H1 (cell line): ENCODE data around the gene AGAP1. TPM values are rescaled to one million over a fixed set of nuclear protein-coding genes. Genes with fewer than 3 reads are reported as not detected.

Experiments used
- CTCF ChIA-PET: fragments of 300-600 bp; sonication (Branson Sonifier 250); formaldehyde crosslinking; loops from one replicate; lab custom pipeline; 2021; ENCODE audit not compliant: partially characterized antibody; lab: Charles Lee
- POLR2A ChIA-PET: fragments of 300-600 bp; sonication (Branson Sonifier 250); formaldehyde crosslinking; loops from one replicate; lab custom pipeline; 2021; ENCODE audit warnings: inconsistent platforms; ENCODE audit not compliant: partially characterized antibody; lab: Charles Lee
- DNase-seq, 2 experiments: peaks; one replicate each; pipeline versions ENCODE4 v3.0.0 to v3.0.0-alpha.2; 2010 to 2022; ENCODE audit warnings: low spot score in 2 of 2, low read depth in 1 of 2, mixed read lengths in 1 of 2
- FAIRE-seq: peaks from 2 replicates; lab custom pipeline; 2011; peaks lifted over from hg19 to GRCh38; lab: Jason Lieb, UNC
- H2AFZ ChIP-seq: 2 replicates; pipeline ENCODE4 v1.8.1; 2012; ENCODE audit warnings: low read length, inconsistent platforms
- H2AK5ac ChIP-seq: 2 replicates; pipeline ENCODE4 v1.6.1; 2013; ENCODE audit warnings: low read depth, low read length
- H2BK120ac ChIP-seq: replicated peaks from 2 replicates; pipeline ENCODE3; 2013; ENCODE audit warnings: low read depth, low read length, inconsistent platforms
- H2BK12ac ChIP-seq: 2 replicates; pipeline ENCODE4 v1.6.1; 2013; ENCODE audit warnings: low read depth, low read length
- H2BK15ac ChIP-seq: 2 replicates; pipeline ENCODE4 v1.6.1; 2013; ENCODE audit warnings: low read length
- H2BK20ac ChIP-seq: 2 replicates; pipeline ENCODE4 v1.6.1; 2013; ENCODE audit warnings: low read length
- H2BK5ac ChIP-seq: 2 replicates; pipeline ENCODE4 v1.6.1; 2013; ENCODE audit warnings: low read depth, low read length
- H3K14ac ChIP-seq: 2 replicates; pipeline ENCODE4 v1.6.1; 2013; ENCODE audit warnings: inconsistent platforms; ENCODE audit not compliant: insufficient read length
- H3K18ac ChIP-seq: 2 replicates; pipeline ENCODE4 v1.6.1; 2013; ENCODE audit warnings: low read length; ENCODE audit errors: extremely low read depth
- H3K23ac ChIP-seq: 2 replicates; pipeline ENCODE4 v1.6.1; 2013; ENCODE audit warnings: inconsistent platforms; ENCODE audit not compliant: insufficient read length
- H3K23me2 ChIP-seq: 2 replicates; pipeline ENCODE4 v1.6.1; 2013; ENCODE audit warnings: low read depth, low read length
- H3K27ac ChIP-seq: 2 replicates; pipeline ENCODE4 v1.6.1; 2011; ENCODE audit warnings: low read depth, low read length, inconsistent platforms
- H3K27me3 ChIP-seq, 4 experiments: replicated peaks in 1 of 4; 1 replicate in 1 of 4; 2 replicates in 3 of 4; pipeline versions ENCODE4 v1.6.1 to v1.8.1; 2011 to 2013; ENCODE audit warnings: low read length in 3 of 4, mild to moderate bottlenecking in 3 of 4, inconsistent platforms in 2 of 4, mixed read lengths in 2 of 4, moderate library complexity in 1 of 4; ENCODE audit not compliant: control insufficient read depth in 3 of 4, insufficient read depth in 3 of 4; ENCODE audit errors: extremely low read depth in 1 of 4
- H3K36me3 ChIP-seq, 4 experiments: 2 replicates each; pipeline versions ENCODE4 v1.6.1 to v1.8.1; 2011 to 2013; ENCODE audit warnings: mild to moderate bottlenecking in 4 of 4, low read length in 3 of 4, moderate library complexity in 2 of 4, control low read depth in 1 of 4, inconsistent platforms in 1 of 4; ENCODE audit not compliant: insufficient read depth in 4 of 4, control insufficient read depth in 2 of 4
- H3K4ac ChIP-seq: replicated peaks from 2 replicates; pipeline ENCODE3; 2013; ENCODE audit warnings: low read length, low read depth, mixed read lengths, inconsistent platforms; ENCODE audit not compliant: insufficient read length
- H3K4me1 ChIP-seq, 4 experiments: replicated peaks in 1 of 4; 1 replicate in 1 of 4; 2 replicates in 3 of 4; pipeline versions ENCODE4 v1.6.1 to v1.8.1; 2011 to 2013; ENCODE audit warnings: low read length in 3 of 4, inconsistent platforms in 2 of 4, mixed read lengths in 1 of 4; ENCODE audit not compliant: insufficient read depth in 4 of 4, control insufficient read depth in 3 of 4
- H3K4me2 ChIP-seq, 2 experiments: 2 replicates each; pipeline versions ENCODE4 v1.6.1 to v1.8.1; 2011 to 2013; ENCODE audit warnings: low read depth in 2 of 2, low read length in 2 of 2, control low read depth in 1 of 2, inconsistent platforms in 1 of 2, mild to moderate bottlenecking in 1 of 2; ENCODE audit not compliant: insufficient read depth in 1 of 2
- H3K4me3 ChIP-seq, 4 experiments: fragments of 200-600, 300-600 bp in 1 of 4; sonication (generic), shearing (Covaris generic), sonication (Bioruptor Twin) in 1 of 4; 2 replicates each; pipeline versions ENCODE4 v1.5.1 to v1.8.1; 2011 to 2016; ENCODE audit warnings: low read length in 4 of 4, low read depth in 3 of 4, control low read depth in 2 of 4, inconsistent platforms in 2 of 4, mild to moderate bottlenecking in 2 of 4, mixed read lengths in 1 of 4, moderate library complexity in 1 of 4; ENCODE audit not compliant: insufficient read depth in 2 of 4; ENCODE audit errors: extremely low read depth in 1 of 4
- H3K56ac ChIP-seq: replicated peaks from 2 replicates; pipeline ENCODE3; 2013; ENCODE audit warnings: low read depth, mild to moderate bottlenecking, mixed read lengths, low read length, inconsistent platforms; ENCODE audit not compliant: insufficient read length
- H3K79me1 ChIP-seq: 2 replicates; pipeline ENCODE4 v1.6.1; 2013; ENCODE audit warnings: low read depth, low read length, control low read depth
- H3K79me2 ChIP-seq, 2 experiments: 2 replicates each; pipeline versions ENCODE4 v1.6.1 to v1.8.1; 2012 to 2013; ENCODE audit warnings: low read length in 2 of 2, mild to moderate bottlenecking in 2 of 2, inconsistent platforms in 1 of 2; ENCODE audit not compliant: insufficient read depth in 2 of 2, control insufficient read depth in 1 of 2
- H3K9ac ChIP-seq, 4 experiments: replicated peaks in 1 of 4; 1 replicate in 1 of 4; 2 replicates in 3 of 4; pipeline versions ENCODE4 v1.6.1 to v1.8.1; 2011 to 2013; ENCODE audit warnings: low read depth in 3 of 4, low read length in 3 of 4, control low read depth in 2 of 4, mild to moderate bottlenecking in 2 of 4, moderate library complexity in 2 of 4, inconsistent platforms in 1 of 4; ENCODE audit errors: extremely low read depth in 1 of 4
- H3K9me3 ChIP-seq, 2 experiments: 2 replicates each; pipeline versions ENCODE4 v1.6.1 to v1.8.1; 2012 to 2013; ENCODE audit warnings: mild to moderate bottlenecking in 2 of 2, moderate library complexity in 2 of 2, control low read depth in 1 of 2, inconsistent platforms in 1 of 2, low read depth in 1 of 2, low read length in 1 of 2, mixed read lengths in 1 of 2; ENCODE audit not compliant: insufficient read depth in 2 of 2
- H4K20me1 ChIP-seq, 2 experiments: replicated peaks in 1 of 2; 2 replicates each; pipeline versions ENCODE3 to v1.8.1; 2011 to 2013; ENCODE audit warnings: inconsistent platforms in 2 of 2, low read length in 2 of 2, mild to moderate bottlenecking in 1 of 2; ENCODE audit not compliant: insufficient read depth in 2 of 2, control insufficient read depth in 1 of 2
- H4K5ac ChIP-seq: 2 replicates; pipeline ENCODE4 v1.6.1; 2013; ENCODE audit warnings: low read length, low read depth, mixed read lengths, inconsistent platforms; ENCODE audit not compliant: insufficient read length
- H4K8ac ChIP-seq: 2 replicates; pipeline ENCODE4 v1.8.0; 2013; ENCODE audit warnings: mild to moderate bottlenecking, moderate library complexity, low read length, inconsistent platforms; ENCODE audit not compliant: insufficient read depth; ENCODE audit errors: extremely low read depth
- H4K91ac ChIP-seq: replicated peaks from 2 replicates; pipeline ENCODE3; 2013; ENCODE audit warnings: low read length, mixed read lengths, inconsistent platforms; ENCODE audit not compliant: insufficient read length
- MAFK ChIP-seq: IDR thresholded peaks from 2 replicates; pipeline ENCODE4 v1.6.1; 2012; ENCODE audit warnings: low read depth, mild to moderate bottlenecking, improper control_type of control experiment, low read length
- TAF7 ChIP-seq: optimal IDR thresholded peaks from 2 replicates; pipeline ENCODE3; 2011; ENCODE audit warnings: low read depth, mild to moderate bottlenecking, inconsistent platforms, low read length, moderate library complexity, borderline replicate concordance
- WGBS, 2 experiments: shearing (Covaris generic) in 1 of 2; methylation state at CpG; one replicate each; pipeline versions ENCODE4 v1.1.6 to v1.1.7; 2013 to 2015; ENCODE audit warnings: low lambda C conversion rate in 2 of 2, mixed read lengths in 2 of 2, inconsistent platforms in 1 of 2, low coverage in 1 of 2, missing lambda C conversion rate in 1 of 2; ENCODE audit not compliant: insufficient replicate concordance in 2 of 2, insufficient coverage in 1 of 2, insufficient read length in 1 of 2; ENCODE audit errors: extremely low coverage in 1 of 2, missing lambda C conversion rate in 1 of 2; 5-methylcytosine and 5-hydroxymethylcytosine counted together
- polyA plus RNA-seq, 7 experiments: library from polyadenylated mRNA; depleted of rRNA in 3 of 7; stranded (reverse) in 5 of 7; unstranded in 2 of 7; fragments of >200 nt in 5 of 7; fragments of 200-250 nt in 2 of 7; gene quantifications; 1 replicate in 5 of 7; 2 replicates in 1 of 7; 4 replicates in 1 of 7; pipeline versions ENCODE4 v1.2.1 to v1.2.3, GENCODE V29; 2011 to 2013; ENCODE audit warnings: missing spikeins in 2 of 7, mixed read lengths in 2 of 7
- total RNA-seq: library from RNA; stranded (reverse); fragmentation: NEBNext Ultra II Directional; extraction: Animal tissue kit (Norgen Biotek cat#: 25700); gene quantifications from 2 replicates; pipeline ENCODE4 v1.2.1, GENCODE V29; 2021

Gene AGAP1
- total and polyA plus RNA-seq, 2 of the 8 experiments (the other 6 are each of a cell fraction or from before 2014, with no cell fraction given): 18.1 to 39.4 TPM

DNA sequence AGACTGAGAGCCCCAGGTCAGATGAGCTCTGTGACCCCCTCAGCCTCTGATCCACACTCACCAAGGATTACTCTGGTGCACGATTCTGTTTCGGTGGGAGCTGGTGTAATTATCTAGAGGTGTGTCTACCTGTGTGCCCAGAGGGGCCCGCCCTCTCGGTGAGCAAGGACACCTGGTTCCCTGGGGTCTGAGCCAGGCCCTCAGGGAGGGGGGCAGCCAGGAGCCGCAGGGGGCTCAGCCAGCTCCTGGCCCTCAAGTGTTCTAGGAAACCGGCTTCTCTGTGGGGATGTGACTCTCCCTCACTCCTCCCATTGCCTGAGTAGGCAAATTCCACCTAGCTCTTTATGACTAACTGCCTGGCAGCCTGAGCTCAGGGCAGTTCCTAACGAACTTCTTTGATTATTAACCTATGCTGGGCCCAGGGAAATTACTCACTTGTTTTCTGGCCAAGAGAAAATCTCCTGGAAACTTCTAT lies 17.4 kb downstream of the AGAP1 start:
- Histone ChIP-seq H2BK5ac (no peak overlapping the region), H3K56ac (no peak overlapping the region), H3K18ac (no peak overlapping the region), H4K8ac (no peak overlapping the region; the same call in 1 of the 2 replicates), H3K79me1 (peaks cover 25% of the 10 kb centered on the region), H3K14ac (no peak overlapping the region), H3K36me3 (no peaks in the 10 kb centered on the region), H2AFZ (no peak overlapping the region), H3K4me1 (peaks cover 0 to 8% (median 3%) of the 10 kb centered on the region in 4 experiments; a peak in 3 of 7 replicates), H3K4me3 (no peak overlapping the region), H3K27ac (no peak overlapping the region), H4K20me1 (peaks cover 11 to 32% of the 10 kb centered on the region in 2 experiments), H3K9ac (no peak overlapping the region), H3K9me3 (peaks cover 0 to 4% of the 10 kb centered on the region in 2 experiments; a peak in 1 of 4 replicates), H3K4ac (no peak overlapping the region), H2BK20ac (no peak overlapping the region), H3K23me2 (peaks cover 5% of the 10 kb centered on the region; the same call in 1 of the 2 replicates), H4K5ac (no peak overlapping the region), H2BK120ac (no peak overlapping the region), H2BK12ac (no peak overlapping the region), H3K23ac (no peak overlapping the region), H3K27me3 (no peaks in the 10 kb centered on the region; a peak in 1 of 7 replicates), H3K79me2 (peaks cover 22 to 96% of the 10 kb centered on the region in 2 experiments), H3K4me2 (no peak overlapping the region), H2AK5ac (no peak overlapping the region), H4K91ac (peak overlapping the region; percentile 60), H2BK15ac (no peak overlapping the region)
- 66% methylated on average over 7 of the region's 7 CpGs; no CpG with 5 or more reads in 1 of the 2 experiments for WGBS, 2 experiments
- DNase-seq: no peak
- ChIA-PET CTCF (interaction anchor here (1.2 to 10.1 kb wide), 2 partner anchors 9 to 41 kb away, joined by 6 to 83 read pairs; no protein-coding TSS in a partner anchor), POLR2A (interaction anchor here (0.5 kb wide), 1 partner anchor 52 kb away, joined by 4 read pairs; no protein-coding TSS in a partner anchor)
- TF ChIP-seq MAFK: peak; percentile 8; the same call in 1 of the 2 replicates
- no peak for TF ChIP-seq TAF7
- FAIRE-seq: no peak
